ENCODE data around the gene MYH11.

MYH11 gene

GRCh38 chr16:15856901-15857698 is at the start of gene MYH11:
Gene MYH11, minus strand, starts transcription at chr16:15857028. Its CDS starts 18,776 bp downstream, at chr16:15838252.
- Histone ChIP-seq H3K27ac (no peak within 1 kb of the TSS), H3K4me3 (peak within 1 kb of the TSS in 6 of 7 experiments; percentile 10 to 35 (median 18))

GRCh38 chr16:15906439-15906838 is 49.6 kb upstream of the MYH11 start:
- H3K27ac ChIP-seq: no peak overlapping the region
- H3K4me3 ChIP-seq: no peak overlapping the region

DNA sequence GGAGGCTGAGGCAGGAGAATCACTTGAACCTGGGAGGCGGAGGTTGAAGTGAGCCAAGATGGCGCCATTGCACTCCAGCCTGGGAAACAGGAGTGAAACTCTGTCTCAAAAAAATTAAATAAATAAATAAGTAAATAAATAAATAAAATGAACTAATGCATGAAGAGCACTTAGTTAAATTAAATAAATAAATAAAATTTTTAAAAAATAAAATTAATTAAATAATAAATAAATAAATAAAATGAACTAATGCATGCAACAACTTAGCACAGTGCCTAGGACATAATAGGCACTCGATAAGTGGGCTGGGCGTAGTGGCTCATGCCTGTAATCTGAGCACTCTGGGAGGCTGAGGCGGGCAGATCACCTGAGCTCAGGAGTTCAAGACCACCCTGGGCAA is 47.1 kb upstream of the MYH11 start:
- no peak overlapping the region for H3K27ac ChIP-seq

GRCh38 chr16:15900901-15901500 is 44.2 kb upstream of the MYH11 start:
- no peak overlapping the region for H3K4me3 ChIP-seq
- H3K27ac ChIP-seq: peak overlapping the region in 17 of 21 experiments; percentile 5 to 71 (median 56)

More for the DNA sequence above, 47.1 kb upstream of the MYH11 start:
- H3K4me3 ChIP-seq: no peak overlapping the region

- H3K27ac ChIP-seq: peak overlapping the region in 18 of 21 experiments; percentile 5 to 71 (median 56)
Observed at GRCh38 chr16:15900357-15900756, 43.5 kb upstream of the MYH11 start.

GRCh38 chr16:15899538-15900100 is 42.8 kb upstream of the MYH11 start:
- peak overlapping the region in 18 of 21 experiments; percentile 13 to 71 (median 56) for H3K27ac ChIP-seq
- H3K4me3 ChIP-seq: no peak overlapping the region

More at GRCh38 chr16:15900357-15900756, 43.5 kb upstream of the MYH11 start:
- H3K4me3 ChIP-seq: no peak overlapping the region

- Histone ChIP-seq H3K4me3 (no peak overlapping the region), H3K27ac (peak overlapping the region in 3 of 21 experiments; percentile 8 to 57 (median 25))
Observed at GRCh38 chr16:15898654-15899053, 41.8 kb upstream of the MYH11 start.

GRCh38 chr16:15897834-15898254 is 41.0 kb upstream of the MYH11 start:
- Histone ChIP-seq H3K4me3 (no peak overlapping the region), H3K27ac (peak overlapping the region in 5 of 21 experiments; percentile 8 to 51 (median 24))

DNA sequence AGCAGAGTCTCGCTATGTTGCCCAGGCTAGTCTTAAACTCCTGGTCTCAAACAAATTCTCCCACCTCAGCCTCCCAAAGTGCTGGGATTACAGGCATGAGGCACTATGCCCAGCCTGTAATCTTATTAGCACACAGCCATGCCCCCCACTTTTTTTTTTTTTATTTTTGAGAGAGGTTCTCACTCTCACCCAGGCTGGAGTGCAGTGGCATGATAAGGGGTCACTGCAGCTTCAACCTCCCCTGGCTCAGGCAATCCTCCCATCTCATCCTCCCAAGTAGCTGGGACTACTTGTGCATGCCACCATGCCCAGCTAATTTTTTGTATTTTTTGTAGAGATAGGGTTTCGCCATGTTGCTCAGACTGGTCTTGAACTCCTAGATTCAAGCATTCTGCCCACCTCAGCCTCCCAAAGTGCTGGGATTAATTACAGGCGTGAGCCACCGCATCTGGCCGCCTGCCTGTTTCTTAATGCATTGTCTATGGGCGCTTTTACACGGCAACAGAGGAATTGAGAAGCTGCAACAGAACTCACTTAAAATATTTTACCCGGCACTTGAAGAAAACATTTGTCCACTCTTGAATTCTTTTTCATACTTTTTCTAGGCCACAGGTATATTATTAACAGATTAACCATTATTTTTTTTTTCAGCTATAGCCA is 40.4 kb upstream of the MYH11 start:
- H3K27ac ChIP-seq: peak overlapping the region in 3 of 21 experiments; percentile 16 to 44 (median 20)

GRCh38 chr16:15894571-15895374 is 37.9 kb upstream of the MYH11 start:
- Histone ChIP-seq H3K27ac (peak overlapping the region in 18 of 21 experiments; percentile 16 to 80 (median 59)), H3K4me3 (no peak overlapping the region)

More for the DNA sequence above, 40.4 kb upstream of the MYH11 start:
- H3K4me3 ChIP-seq: no peak overlapping the region

DNA sequence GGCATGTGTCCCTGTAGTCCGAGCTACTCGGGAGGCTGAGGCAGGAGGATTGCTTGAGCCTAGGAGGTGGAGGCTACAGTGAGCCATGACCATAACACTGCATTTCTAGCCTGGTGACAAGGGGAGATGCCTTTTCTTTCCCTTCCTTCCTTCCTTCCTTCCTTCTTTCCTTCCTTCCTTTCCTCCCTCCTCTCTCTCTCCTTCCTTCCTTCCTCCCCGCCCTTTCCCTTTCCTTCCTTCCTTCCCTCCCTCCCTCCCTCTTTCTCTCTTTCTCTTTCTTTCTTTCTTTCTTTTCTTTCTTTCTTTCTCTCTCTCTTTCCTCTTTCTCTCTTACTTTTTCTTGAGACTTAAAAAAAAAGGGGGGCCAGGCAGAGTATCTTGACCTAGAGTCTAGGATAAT is 34.7 kb upstream of the MYH11 start:
- Histone ChIP-seq H3K27ac (no peak overlapping the region), H3K4me3 (no peak overlapping the region)

GRCh38 chr16:15888072-15888976 is 31.5 kb upstream of the MYH11 start, which contains the start of gene CEP20:
Gene CEP20, minus strand, starts transcription at chr16:15888603. Its CDS starts 18 bp downstream, at chr16:15888585.
- Histone ChIP-seq H3K4me3 (peak within 1 kb of the TSS; percentile 67 to 88 (median 73)), H3K27ac (peak within 1 kb of the TSS; percentile 73 to 98 (median 93))

- Histone ChIP-seq H3K27ac (peak overlapping the region in 10 of 21 experiments; percentile 89 to 98 (median 94)), H3K4me3 (peak overlapping the region in 4 of 7 experiments; percentile 71 to 88 (median 74))
Observed at GRCh38 chr16:15887283-15887682, 30.5 kb upstream of the MYH11 start.

GRCh38 chr16:15886078-15886477 is 29.2 kb upstream of the MYH11 start:
- no peak overlapping the region for H3K4me3 ChIP-seq
- no peak overlapping the region for H3K27ac ChIP-seq

DNA sequence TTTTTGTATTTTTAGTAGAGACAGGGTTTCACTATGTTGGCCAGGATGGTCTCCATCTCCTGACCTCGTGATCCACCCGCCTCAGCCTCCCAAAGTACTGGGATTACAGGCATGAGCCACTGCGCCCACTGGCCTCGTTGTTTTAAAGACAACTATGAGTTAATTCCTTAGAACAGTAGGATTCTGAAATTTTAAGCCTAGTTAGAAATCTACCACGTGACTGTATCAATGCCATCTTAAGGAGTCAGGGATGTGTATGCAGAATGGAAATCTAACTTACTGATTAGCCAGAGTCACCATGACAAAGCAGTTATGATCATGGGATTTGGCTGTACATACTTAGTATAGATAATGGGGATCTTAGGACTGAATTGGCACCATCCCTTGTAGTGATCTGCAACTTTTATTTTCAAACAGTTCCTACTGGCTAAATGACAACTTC is 28.8 kb upstream of the MYH11 start:
- H3K27ac ChIP-seq: no peak overlapping the region
- H3K4me3 ChIP-seq: no peak overlapping the region

DNA sequence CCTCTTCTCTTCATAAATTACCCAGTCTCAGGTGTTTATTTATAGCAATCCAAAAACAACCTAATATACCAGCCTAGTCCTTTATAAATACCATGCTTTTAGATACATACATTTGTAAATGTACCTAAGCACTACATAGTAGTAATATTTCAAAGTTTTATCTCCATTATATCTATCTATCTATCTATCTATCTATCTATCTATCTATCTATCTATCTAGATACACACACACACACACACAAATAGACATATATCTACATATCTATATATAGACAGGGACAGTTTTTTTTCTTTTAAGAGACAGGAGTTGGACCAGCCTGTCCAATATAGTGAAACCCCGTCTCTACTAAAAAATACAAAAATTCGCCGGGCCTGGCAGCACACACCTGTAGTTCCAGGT is 25.7 kb upstream of the MYH11 start:
- H3K4me3 ChIP-seq: no peak overlapping the region
- H3K27ac ChIP-seq: no peak overlapping the region

GRCh38 chr16:15881794-15882379 is 25.1 kb upstream of the MYH11 start:
- H3K27ac ChIP-seq: no peak overlapping the region
- H3K4me3 ChIP-seq: no peak overlapping the region

Data from skin epidermis (tissue), 12 donors.